ENCODE measurements around the gene HSPA1L.

DNA sequence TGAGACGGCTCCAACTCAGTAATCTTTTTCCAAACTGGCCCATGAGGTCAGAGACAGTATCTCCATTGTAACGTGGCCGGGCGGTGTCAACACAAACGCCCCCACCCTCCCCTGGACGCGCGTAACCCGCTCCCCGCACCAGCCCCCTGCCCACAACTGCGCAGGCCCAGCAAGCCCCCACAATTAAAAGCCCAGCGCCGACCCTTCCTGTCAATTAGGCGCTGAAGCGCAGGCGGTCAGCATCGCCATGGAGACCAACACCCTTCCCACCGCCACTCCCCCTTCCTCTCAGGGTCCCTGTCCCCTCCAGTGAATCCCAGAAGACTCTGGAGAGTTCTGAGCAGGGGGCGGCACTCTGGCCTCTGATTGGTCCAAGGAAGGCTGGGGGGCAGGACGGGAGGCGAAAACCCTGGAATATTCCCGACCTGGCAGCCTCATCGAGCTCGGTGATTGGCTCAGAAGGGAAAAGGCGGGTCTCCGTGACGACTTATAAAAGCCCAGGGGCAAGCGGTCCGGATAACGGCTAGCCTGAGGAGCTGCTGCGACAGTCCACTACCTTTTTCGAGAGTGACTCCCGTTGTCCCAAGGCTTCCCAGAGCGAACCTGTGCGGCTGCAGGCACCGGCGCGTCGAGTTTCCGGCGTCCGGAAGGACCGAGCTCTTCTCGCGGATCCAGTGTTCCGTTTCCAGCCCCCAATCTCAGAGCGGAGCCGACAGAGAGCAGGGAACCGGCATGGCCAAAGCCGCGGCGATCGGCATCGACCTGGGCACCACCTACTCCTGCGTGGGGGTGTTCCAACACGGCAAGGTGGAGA lies at the start of gene HSPA1L, which contains the start of gene HSPA1A:
- no peak for TF ChIP-seq YY1 (IDR thresholded peaks at IDR 0.05; ENCODE audit: extremely low read depth, insufficient replicate concordance, low read depth, low read length)
- TF ChIP-seq, protein P1, sequence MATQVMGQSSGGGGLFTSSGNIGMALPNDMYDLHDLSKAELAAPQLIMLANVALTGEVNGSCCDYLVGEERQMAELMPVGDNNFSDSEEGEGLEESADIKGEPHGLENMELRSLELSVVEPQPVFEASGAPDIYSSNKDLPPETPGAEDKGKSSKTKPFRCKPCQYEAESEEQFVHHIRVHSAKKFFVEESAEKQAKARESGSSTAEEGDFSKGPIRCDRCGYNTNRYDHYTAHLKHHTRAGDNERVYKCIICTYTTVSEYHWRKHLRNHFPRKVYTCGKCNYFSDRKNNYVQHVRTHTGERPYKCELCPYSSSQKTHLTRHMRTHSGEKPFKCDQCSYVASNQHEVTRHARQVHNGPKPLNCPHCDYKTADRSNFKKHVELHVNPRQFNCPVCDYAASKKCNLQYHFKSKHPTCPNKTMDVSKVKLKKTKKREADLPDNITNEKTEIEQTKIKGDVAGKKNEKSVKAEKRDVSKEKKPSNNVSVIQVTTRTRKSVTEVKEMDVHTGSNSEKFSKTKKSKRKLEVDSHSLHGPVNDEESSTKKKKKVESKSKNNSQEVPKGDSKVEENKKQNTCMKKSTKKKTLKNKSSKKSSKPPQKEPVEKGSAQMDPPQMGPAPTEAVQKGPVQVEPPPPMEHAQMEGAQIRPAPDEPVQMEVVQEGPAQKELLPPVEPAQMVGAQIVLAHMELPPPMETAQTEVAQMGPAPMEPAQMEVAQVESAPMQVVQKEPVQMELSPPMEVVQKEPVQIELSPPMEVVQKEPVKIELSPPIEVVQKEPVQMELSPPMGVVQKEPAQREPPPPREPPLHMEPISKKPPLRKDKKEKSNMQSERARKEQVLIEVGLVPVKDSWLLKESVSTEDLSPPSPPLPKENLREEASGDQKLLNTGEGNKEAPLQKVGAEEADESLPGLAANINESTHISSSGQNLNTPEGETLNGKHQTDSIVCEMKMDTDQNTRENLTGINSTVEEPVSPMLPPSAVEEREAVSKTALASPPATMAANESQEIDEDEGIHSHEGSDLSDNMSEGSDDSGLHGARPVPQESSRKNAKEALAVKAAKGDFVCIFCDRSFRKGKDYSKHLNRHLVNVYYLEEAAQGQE (IDR thresholded peaks at IDR 0.05; ENCODE audit: low read depth): no peak
- TF ChIP-seq, protein P2, sequence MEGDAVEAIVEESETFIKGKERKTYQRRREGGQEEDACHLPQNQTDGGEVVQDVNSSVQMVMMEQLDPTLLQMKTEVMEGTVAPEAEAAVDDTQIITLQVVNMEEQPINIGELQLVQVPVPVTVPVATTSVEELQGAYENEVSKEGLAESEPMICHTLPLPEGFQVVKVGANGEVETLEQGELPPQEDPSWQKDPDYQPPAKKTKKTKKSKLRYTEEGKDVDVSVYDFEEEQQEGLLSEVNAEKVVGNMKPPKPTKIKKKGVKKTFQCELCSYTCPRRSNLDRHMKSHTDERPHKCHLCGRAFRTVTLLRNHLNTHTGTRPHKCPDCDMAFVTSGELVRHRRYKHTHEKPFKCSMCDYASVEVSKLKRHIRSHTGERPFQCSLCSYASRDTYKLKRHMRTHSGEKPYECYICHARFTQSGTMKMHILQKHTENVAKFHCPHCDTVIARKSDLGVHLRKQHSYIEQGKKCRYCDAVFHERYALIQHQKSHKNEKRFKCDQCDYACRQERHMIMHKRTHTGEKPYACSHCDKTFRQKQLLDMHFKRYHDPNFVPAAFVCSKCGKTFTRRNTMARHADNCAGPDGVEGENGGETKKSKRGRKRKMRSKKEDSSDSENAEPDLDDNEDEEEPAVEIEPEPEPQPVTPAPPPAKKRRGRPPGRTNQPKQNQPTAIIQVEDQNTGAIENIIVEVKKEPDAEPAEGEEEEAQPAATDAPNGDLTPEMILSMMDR (IDR thresholded peaks at IDR 0.05 in 2 of 3, conservative IDR thresholded peaks at IDR 0.05 in 1 of 3; ENCODE audit: borderline replicate concordance in 1 of 3, insufficient read depth in 1 of 3, low read depth in 2 of 3, low read length in 2 of 3): no peak
- no peak for TF ChIP-seq EZH2 (IDR thresholded peaks at IDR 0.05)
- no peak for TF ChIP-seq POLR2AphosphoS5 (IDR thresholded peaks at IDR 0.05; ENCODE audit: low read depth, low read length)
- TF ChIP-seq POLR2A (IDR thresholded peaks at IDR 0.05; ENCODE audit: borderline replicate concordance, extremely low read depth, insufficient read depth, insufficient read length): no peak
- TF ChIP-seq RAD21 (IDR thresholded peaks at IDR 0.05; ENCODE audit: low read depth): no peak
- no peak for TF ChIP-seq SIN3A (IDR thresholded peaks at IDR 0.05; ENCODE audit: low read depth)
